Coronary artery (tissue), 2 donors: Measurements from ENCODE around the gene PDE4A.

Experiments used
- DNase-seq: peaks from one replicate; pipeline ENCODE4 v3.0.0-alpha.2; 2017; ENCODE audit warnings: low spot score
- H3K27ac ChIP-seq, 2 donors: fragments of 200-600 bp; sonication (generic); one replicate each; pipeline ENCODE4 v1.5.1; 2016 to 2019
- H3K4me3 ChIP-seq: fragments of 200-600 bp; sonication (generic); 2 replicates; pipeline ENCODE4 v1.5.1; 2016; ENCODE audit warnings: mild to moderate bottlenecking, moderate library complexity
- CTCF ChIP-seq: fragments of 200-600 bp; sonication (generic); IDR thresholded peaks from one replicate; pipeline ENCODE4 v1.5.1; 2019; ENCODE audit warnings: antibody characterized with exemption

PDE4A gene

GRCh38 chr19:10384580-10384979, 35.8 kb upstream of the PDE4A start:
- no peak for DNase-seq
- no peak overlapping the region for H3K4me3 ChIP-seq
- no peak for TF ChIP-seq CTCF
- no peak overlapping the region for H3K27ac ChIP-seq

- TF ChIP-seq CTCF = peak; percentile 70
- Histone ChIP-seq H3K4me3 (no peak overlapping the region), H3K27ac (no peak overlapping the region)
- no peak for DNase-seq
These were observed 31.4 kb upstream of the PDE4A start for GRCh38 chr19:10388957-10389356.

GRCh38 chr19:10389863-10390262, 30.5 kb upstream of the PDE4A start:
- H3K4me3 ChIP-seq = no peak overlapping the region
- no peak for DNase-seq
- TF ChIP-seq CTCF = no peak
- no peak overlapping the region for H3K27ac ChIP-seq

- peak; percentile 65 for TF ChIP-seq CTCF
- Histone ChIP-seq H3K27ac (no peak overlapping the region), H3K4me3 (no peak overlapping the region)
- DNase-seq = no peak
These were observed 29.6 kb upstream of the PDE4A start for GRCh38 chr19:10390652-10391286.

- TF ChIP-seq CTCF = no peak
- Histone ChIP-seq H3K4me3 (no peak overlapping the region), H3K27ac (no peak overlapping the region)
- no peak for DNase-seq
These were observed 28.2 kb upstream of the PDE4A start for GRCh38 chr19:10392120-10392519.

GRCh38 chr19:10393137-10393536, 27.2 kb upstream of the PDE4A start:
- no peak for DNase-seq
- no peak overlapping the region for H3K4me3 ChIP-seq
- TF ChIP-seq CTCF = no peak
- H3K27ac ChIP-seq = no peak overlapping the region

GRCh38 chr19:10395003-10395402, 25.3 kb upstream of the PDE4A start:
- Histone ChIP-seq H3K4me3 (no peak overlapping the region), H3K27ac (no peak overlapping the region)
- no peak for TF ChIP-seq CTCF
- DNase-seq = no peak
